ENCODE results near the gene ATF7. TPM values are rescaled to one million over a fixed set of nuclear protein-coding genes. Genes with fewer than 3 reads are reported as not detected.

ATF7 gene
- total RNA-seq, 3 donors from 2014 or later, result 31.4 to 34.1 (median 33.4) TPM

DNA sequence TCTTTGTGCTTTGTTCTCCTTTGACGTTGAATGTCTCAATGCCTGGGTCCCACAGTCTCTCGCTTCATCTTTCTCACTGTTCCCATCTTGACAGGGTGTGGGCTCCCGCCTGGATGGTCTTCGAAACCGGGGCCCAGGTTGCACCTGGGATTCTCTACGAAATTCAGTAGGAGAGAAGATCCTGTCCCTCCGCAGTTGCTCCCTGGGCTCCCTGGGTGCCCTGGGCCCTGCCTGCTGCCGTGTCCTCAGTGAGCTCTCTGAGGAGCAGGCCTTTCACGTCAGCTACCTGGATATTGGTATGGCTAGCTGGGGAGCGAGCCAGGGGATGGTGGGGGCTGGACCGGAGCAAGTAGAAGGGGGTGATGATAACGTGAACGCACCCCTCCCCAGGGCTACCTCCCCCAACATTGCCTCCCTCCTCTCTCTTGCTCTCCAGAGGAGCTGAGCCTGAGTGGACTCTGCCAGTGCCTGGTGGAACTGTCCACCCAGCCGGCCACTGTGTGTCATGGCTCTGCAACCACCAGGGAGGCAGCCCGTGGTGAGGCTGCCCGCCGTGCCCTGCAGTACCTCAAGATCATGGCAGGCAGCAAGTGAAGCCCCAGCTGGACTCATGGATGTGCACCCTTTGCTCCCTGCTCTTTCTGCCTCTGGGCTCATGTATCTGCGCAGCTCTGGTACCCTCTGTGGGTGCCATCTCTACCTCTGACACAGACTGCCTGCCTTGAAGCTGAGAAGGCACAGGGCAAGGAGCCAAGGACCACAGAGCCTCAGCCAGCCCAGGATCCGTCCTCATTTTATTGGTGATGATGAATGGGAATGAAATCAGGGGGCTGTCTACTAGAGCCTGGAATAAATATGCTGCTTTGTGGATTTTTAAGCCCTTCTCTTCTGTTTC lies 120.4 kb downstream of the ATF7 start:
- no peak for DNase-seq (ENCODE audit: low spot score in 2 of 2)
- H3K9me3 ChIP-seq, result no peaks in the 10 kb centered on the region
- H3K27me3 ChIP-seq, result no peaks in the 10 kb centered on the region
- no peak for TF ChIP-seq POLR2AphosphoS5 (IDR thresholded peaks at IDR 0.05)
- TF ChIP-seq POLR2A (IDR thresholded peaks at IDR 0.05), result no peak
- no peak for TF ChIP-seq CTCF (IDR thresholded peaks at IDR 0.05)
- H3K4me3 ChIP-seq, result no peak overlapping the region
- intact Hi-C loops (cut with DNase I; ENCODE audit: low total_unique reads), result no loop called here
- peak overlapping the region; percentile 45 for H3K27ac ChIP-seq
- H3K36me3 ChIP-seq, result no peaks in the 10 kb centered on the region
- peaks cover 7 to 8% of the 10 kb centered on the region in 2 donors for H3K4me1 ChIP-seq

DNA sequence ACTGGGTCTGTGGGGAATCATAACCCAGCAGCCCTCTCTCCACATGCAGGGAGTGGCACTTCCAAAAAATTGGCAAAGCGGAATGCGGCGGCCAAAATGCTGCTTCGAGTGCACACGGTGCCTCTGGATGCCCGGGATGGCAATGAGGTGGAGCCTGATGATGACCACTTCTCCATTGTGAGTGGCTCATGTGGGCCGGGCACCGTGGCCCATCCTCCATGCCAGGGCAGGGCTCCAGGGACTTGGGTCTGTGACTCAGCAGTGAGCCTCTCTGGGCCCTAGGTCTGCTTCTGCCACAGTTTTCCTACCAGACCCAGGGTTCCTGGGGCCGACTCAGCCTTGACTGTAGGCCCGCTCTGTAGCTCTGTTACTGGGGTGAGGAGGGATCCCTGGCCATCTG lies 121.1 kb downstream of the ATF7 start:
- peak overlapping the region; percentile 45 for H3K27ac ChIP-seq

DNA sequence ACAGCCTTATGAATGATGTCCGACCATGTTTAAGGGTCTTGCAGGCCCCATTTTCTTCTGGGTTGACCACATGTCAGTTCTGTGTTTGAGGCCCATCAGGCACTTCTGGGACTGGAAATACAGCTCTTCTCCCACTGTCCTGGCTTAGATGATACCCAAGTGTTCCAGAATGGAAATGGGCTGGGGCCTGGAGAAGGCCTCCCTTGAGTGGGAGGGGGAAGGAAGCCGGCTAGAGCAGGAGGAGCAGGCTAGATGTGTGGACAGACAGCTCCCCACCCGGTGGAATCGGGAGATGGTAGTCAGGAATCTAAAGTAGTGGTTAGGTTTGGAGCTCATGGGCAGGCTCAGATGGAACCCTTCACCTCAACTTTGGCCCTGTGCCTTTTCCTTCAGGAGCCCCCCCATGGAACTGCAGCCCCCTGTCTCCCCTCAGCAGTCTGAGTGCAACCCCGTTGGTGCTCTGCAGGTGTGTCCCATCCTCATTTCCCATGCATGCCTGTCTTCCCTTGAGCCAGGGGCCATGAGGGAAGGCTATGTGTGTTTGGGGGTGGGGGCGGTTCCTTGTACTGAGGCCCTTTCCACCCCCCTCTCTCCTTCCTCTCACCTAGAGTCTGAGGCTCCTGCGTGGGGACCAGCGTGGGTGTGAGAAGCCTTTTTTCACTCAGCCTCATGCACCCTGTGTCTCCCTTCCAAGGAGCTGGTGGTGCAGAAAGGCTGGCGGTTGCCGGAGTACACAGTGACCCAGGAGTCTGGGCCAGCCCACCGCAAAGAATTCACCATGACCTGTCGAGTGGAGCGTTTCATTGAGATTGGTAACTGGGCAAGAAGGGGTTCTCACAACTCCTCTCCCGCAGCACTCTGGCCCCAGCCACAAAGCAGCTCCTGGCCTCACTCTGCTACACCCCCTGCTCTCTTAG lies 121.9 kb downstream of the ATF7 start:
- no peaks in the 10 kb centered on the region for H3K9me3 ChIP-seq
- no peaks in the 10 kb centered on the region for H3K27me3 ChIP-seq
- intact Hi-C loops (cut with DNase I; ENCODE audit: low total_unique reads), result no loop called here
- H3K4me3 ChIP-seq, result no peak overlapping the region
- H3K36me3 ChIP-seq, result no peaks in the 10 kb centered on the region
- H3K4me1 ChIP-seq, result peaks cover 7 to 8% of the 10 kb centered on the region in 2 donors
- H3K27ac ChIP-seq, result peak overlapping the region; percentile 99 to 100
- TF ChIP-seq CTCF (IDR thresholded peaks at IDR 0.05) (no peak), POLR2AphosphoS5 (IDR thresholded peaks at IDR 0.05) (no peak), POLR2A (IDR thresholded peaks at IDR 0.05) (no peak)
- DNase-seq (ENCODE audit: low spot score in 2 of 2), result no peak

More for the DNA sequence above, 121.1 kb downstream of the ATF7 start:
- no peak for TF ChIP-seq POLR2A (IDR thresholded peaks at IDR 0.05)
- no peak for TF ChIP-seq CTCF (IDR thresholded peaks at IDR 0.05)
- no peak for TF ChIP-seq POLR2AphosphoS5 (IDR thresholded peaks at IDR 0.05)
- no peak for DNase-seq (ENCODE audit: low spot score in 2 of 2)
- Histone ChIP-seq H3K36me3 (no peaks in the 10 kb centered on the region), H3K4me3 (no peak overlapping the region), H3K4me1 (peaks cover 7 to 8% of the 10 kb centered on the region in 2 donors), H3K9me3 (no peaks in the 10 kb centered on the region), H3K27me3 (no peaks in the 10 kb centered on the region)
- intact Hi-C loops (cut with DNase I; ENCODE audit: low total_unique reads), result no loop called here

DNA sequence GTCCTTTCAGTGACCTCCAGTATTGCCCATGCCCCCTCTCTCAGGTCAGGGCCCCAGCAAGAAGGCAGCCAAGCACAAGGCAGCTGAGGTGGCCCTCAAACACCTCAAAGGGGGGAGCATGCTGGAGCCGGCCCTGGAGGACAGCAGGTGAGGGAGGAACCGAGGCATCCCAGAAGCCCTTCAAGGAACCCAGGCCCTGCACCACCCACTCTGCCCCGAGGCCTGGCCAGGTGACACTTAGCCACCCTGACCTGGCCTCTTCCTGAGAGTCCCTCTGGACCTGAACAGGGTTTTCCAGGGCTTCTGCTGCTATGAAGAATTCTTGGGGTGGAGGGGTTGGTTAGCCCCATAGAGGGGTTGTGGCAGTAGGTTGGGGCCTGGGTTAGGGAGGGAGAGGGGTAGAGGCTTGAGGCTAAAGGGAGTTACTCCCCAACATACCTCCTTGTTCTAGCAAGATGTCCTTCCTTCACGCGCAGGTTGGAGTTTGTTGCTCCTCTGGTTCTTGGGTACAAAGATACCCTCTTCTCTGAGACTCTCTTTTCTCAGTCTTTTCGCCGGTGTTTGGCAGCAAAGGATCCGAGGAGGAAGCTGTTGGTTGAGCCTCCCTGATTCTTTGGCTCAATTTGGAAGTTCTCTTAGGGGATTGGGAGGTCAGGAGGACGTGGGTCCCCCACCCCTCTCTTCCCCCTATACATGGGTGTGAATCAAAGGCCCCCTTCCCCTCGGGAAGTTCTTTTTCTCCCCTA lies 123.0 kb downstream of the ATF7 start:
- no peak for TF ChIP-seq CTCF (IDR thresholded peaks at IDR 0.05)
- no peak for TF ChIP-seq POLR2AphosphoS5 (IDR thresholded peaks at IDR 0.05)
- TF ChIP-seq POLR2A (IDR thresholded peaks at IDR 0.05), result no peak
- H3K9me3 ChIP-seq, result no peaks in the 10 kb centered on the region
- H3K4me3 ChIP-seq, result peak overlapping the region in 1 of 3 donors; percentile 10
- no peaks in the 10 kb centered on the region for H3K36me3 ChIP-seq
- peaks cover 7 to 8% of the 10 kb centered on the region in 2 donors for H3K4me1 ChIP-seq
- peak overlapping the region; percentile 99 to 100 for H3K27ac ChIP-seq
- intact Hi-C loops (cut with DNase I; ENCODE audit: low total_unique reads), result no loop called here
- no peak for DNase-seq (ENCODE audit: low spot score in 2 of 2)
- no peaks in the 10 kb centered on the region for H3K27me3 ChIP-seq

Data from breast epithelium (tissue), 4 donors.